Fibroblast of pulmonary artery (primary cell): Measurements from ENCODE around the gene CD44.

Source experiments
- DNase-seq: peaks from one replicate; pipeline ENCODE4 v3.0.0-alpha.2; 2010; ENCODE audit warnings: low read depth
- H3K4me3 ChIP-seq: replicated peaks from 2 replicates; pipeline ENCODE4 v1.5.1; 2011; ENCODE audit warnings: low read depth, mild to moderate bottlenecking, control low read depth, low read length, moderate library complexity
- CTCF ChIP-seq: IDR thresholded peaks from 2 replicates; pipeline ENCODE4 v1.5.1; 2011; ENCODE audit warnings: mild to moderate bottlenecking, control low read depth, low read length, inconsistent platforms; ENCODE audit errors: missing control alignments

The CD44 gene

GRCh38 chr11:35246745-35247144 lies 107.8 kb downstream of the CD44 start:
- no peak for TF ChIP-seq CTCF
- H3K4me3 ChIP-seq, result no peak overlapping the region
- peak; percentile 64 for DNase-seq

GRCh38 chr11:35247428-35247827 lies 108.5 kb downstream of the CD44 start:
- DNase-seq, result no peak
- no peak for TF ChIP-seq CTCF

GRCh38 chr11:35247863-35248262 lies 108.9 kb downstream of the CD44 start:
- TF ChIP-seq CTCF, result no peak
- no peak for DNase-seq
- no peak overlapping the region for H3K4me3 ChIP-seq

More at GRCh38 chr11:35247428-35247827, 108.5 kb downstream of the CD44 start:
- H3K4me3 ChIP-seq, result no peak overlapping the region

- no peak for DNase-seq
- H3K4me3 ChIP-seq, result no peak overlapping the region
- no peak for TF ChIP-seq CTCF
Measured at GRCh38 chr11:35248558-35249323, 109.8 kb downstream of the CD44 start.

- DNase-seq, result no peak
- no peak for TF ChIP-seq CTCF
- no peak overlapping the region for H3K4me3 ChIP-seq
Measured at GRCh38 chr11:35250192-35250591, 111.2 kb downstream of the CD44 start.

GRCh38 chr11:35250621-35251020 lies 111.7 kb downstream of the CD44 start:
- no peak for DNase-seq
- TF ChIP-seq CTCF, result no peak
- no peak overlapping the region for H3K4me3 ChIP-seq

GRCh38 chr11:35253237-35253636 lies 114.3 kb downstream of the CD44 start:
- H3K4me3 ChIP-seq, result no peak overlapping the region
- no peak for DNase-seq
- TF ChIP-seq CTCF, result no peak
